ENCODE data around the gene DGKE.

DGKE gene

GRCh38 chr17:56833809-56834379 lies at the start of gene DGKE, which contains the start of gene C17orf67:
TSS of gene DGKE (plus strand) at chr17:56834151. CDS start at chr17:56834796, 645 bp downstream.
TSS of gene C17orf67 (minus strand) at chr17:56833920. CDS start at chr17:56815810, 18,110 bp downstream.
- peak; percentile 96 for DNase-seq (ENCODE audit: low spot score)

- no peak for DNase-seq (ENCODE audit: low spot score)
Observed at GRCh38 chr17:56785405-56785804, 48.5 kb upstream of the DGKE start.

GRCh38 chr17:56785997-56786680 lies 47.8 kb upstream of the DGKE start:
- DNase-seq (ENCODE audit: low spot score): no peak

GRCh38 chr17:56786989-56787482 lies 46.9 kb upstream of the DGKE start:
- no peak for DNase-seq (ENCODE audit: low spot score)

- no peak for DNase-seq (ENCODE audit: low spot score)
Observed at GRCh38 chr17:56792267-56792666, 41.7 kb upstream of the DGKE start.

- no peak for DNase-seq (ENCODE audit: low spot score)
Observed at GRCh38 chr17:56793531-56793930, 40.4 kb upstream of the DGKE start.

- no peak for DNase-seq (ENCODE audit: low spot score)
Observed at GRCh38 chr17:56793957-56794356, 40.0 kb upstream of the DGKE start.

GRCh38 chr17:56795221-56795865 lies 38.6 kb upstream of the DGKE start:
- DNase-seq (ENCODE audit: low spot score): no peak

GRCh38 chr17:56796536-56796935 lies 37.4 kb upstream of the DGKE start:
- no peak for DNase-seq (ENCODE audit: low spot score)

GRCh38 chr17:56798916-56799315 lies 35.0 kb upstream of the DGKE start:
- no peak for DNase-seq (ENCODE audit: low spot score)

- no peak for DNase-seq (ENCODE audit: low spot score)
Observed at GRCh38 chr17:56801459-56802178, 32.3 kb upstream of the DGKE start.

GRCh38 chr17:56803071-56803470 lies 30.9 kb upstream of the DGKE start:
- no peak for DNase-seq (ENCODE audit: low spot score)

GRCh38 chr17:56804454-56804853 lies 29.5 kb upstream of the DGKE start:
- no peak for DNase-seq (ENCODE audit: low spot score)

GRCh38 chr17:56806949-56807348 lies 27.0 kb upstream of the DGKE start:
- no peak for DNase-seq (ENCODE audit: low spot score)

- DNase-seq (ENCODE audit: low spot score): no peak
Observed at GRCh38 chr17:56807723-56808122, 26.2 kb upstream of the DGKE start.

GRCh38 chr17:56808503-56808902 lies 25.4 kb upstream of the DGKE start:
- DNase-seq (ENCODE audit: low spot score): no peak

GRCh38 chr17:56809106-56809819 lies 24.7 kb upstream of the DGKE start:
- no peak for DNase-seq (ENCODE audit: low spot score)

- DNase-seq (ENCODE audit: low spot score): no peak
Observed at GRCh38 chr17:56809820-56810179, 24.2 kb upstream of the DGKE start.

GRCh38 chr17:56810343-56810742 lies 23.6 kb upstream of the DGKE start:
- no peak for DNase-seq (ENCODE audit: low spot score)

GRCh38 chr17:56810891-56811775 lies 22.8 kb upstream of the DGKE start:
- DNase-seq (ENCODE audit: low spot score): no peak

- no peak for DNase-seq (ENCODE audit: low spot score)
Observed at GRCh38 chr17:56812901-56813388, 21.0 kb upstream of the DGKE start.
